Astrocyte (in vitro differentiated cells and primary cell): ENCODE data around the gene TMEM233. TPM values are rescaled to one million over a fixed set of nuclear protein-coding genes. Genes with fewer than 3 reads are reported as not detected.

Experiments used
- DNase-seq: peaks from one replicate; pipeline ENCODE4 v3.0.0-alpha.2; 2010; ENCODE audit warnings: low read depth
- FAIRE-seq: peaks from 2 replicates; lab custom pipeline; 2011; peaks lifted over from hg19 to GRCh38; lab: Jason Lieb, UNC
- H2AFZ ChIP-seq: 2 replicates; pipeline ENCODE4 v1.6.0; 2012; ENCODE audit warnings: low read depth, low read length, inconsistent platforms
- H3K27ac ChIP-seq: 2 replicates; pipeline ENCODE4 v1.5.1; 2011; ENCODE audit warnings: low read depth, low read length, inconsistent platforms
- H3K27me3 ChIP-seq: 2 replicates; pipeline ENCODE4 v1.6.0; 2011; ENCODE audit warnings: low read length, inconsistent platforms; ENCODE audit not compliant: insufficient read depth
- H3K36me3 ChIP-seq: 2 replicates; pipeline ENCODE4 v1.5.1; 2011; ENCODE audit warnings: low read length, inconsistent platforms; ENCODE audit not compliant: insufficient read depth
- H3K4me1 ChIP-seq: 2 replicates; pipeline ENCODE4 v1.5.1; 2011; ENCODE audit warnings: low read length, inconsistent platforms; ENCODE audit not compliant: insufficient read depth
- H3K4me2 ChIP-seq: 2 replicates; pipeline ENCODE4 v1.6.0; 2012; ENCODE audit warnings: low read length, inconsistent platforms
- H3K4me3 ChIP-seq: 2 replicates; pipeline ENCODE4 v1.5.1; 2011; ENCODE audit warnings: low read depth, mild to moderate bottlenecking, low read length, inconsistent platforms; ENCODE audit not compliant: insufficient read depth
- H3K79me2 ChIP-seq: 2 replicates; pipeline ENCODE4 v1.6.0; 2012; ENCODE audit warnings: mild to moderate bottlenecking, low read length, inconsistent platforms; ENCODE audit not compliant: insufficient read depth
- H3K9ac ChIP-seq: 2 replicates; pipeline ENCODE4 v1.6.0; 2012; ENCODE audit warnings: mild to moderate bottlenecking, low read length, inconsistent platforms
- H3K9me3 ChIP-seq: 2 replicates; pipeline ENCODE4 v1.5.1; 2012; ENCODE audit warnings: low read depth, mild to moderate bottlenecking, low read length, inconsistent platforms; ENCODE audit not compliant: insufficient read depth
- H4K20me1 ChIP-seq: 2 replicates; pipeline ENCODE4 v1.6.0; 2012; ENCODE audit warnings: low read length, inconsistent platforms; ENCODE audit not compliant: insufficient read depth
- H3K27ac Mint-ChIP-seq: one replicate; pipeline ENCODE4 v1.8.0; 2021; ENCODE audit warnings: mild to moderate bottlenecking, mixed read lengths; ENCODE audit not compliant: unreplicated experiment
- H3K27me3 Mint-ChIP-seq: one replicate; pipeline ENCODE4 v1.8.0; 2021; ENCODE audit warnings: low read depth, mixed read lengths; ENCODE audit not compliant: unreplicated experiment
- H3K36me3 Mint-ChIP-seq: one replicate; pipeline ENCODE4 v1.8.0; 2021; ENCODE audit warnings: low read depth, mixed read lengths; ENCODE audit not compliant: unreplicated experiment
- H3K4me1 Mint-ChIP-seq: one replicate; pipeline ENCODE4 v1.8.0; 2021; ENCODE audit warnings: low read depth, mixed read lengths; ENCODE audit not compliant: unreplicated experiment
- H3K4me3 Mint-ChIP-seq: one replicate; pipeline ENCODE4 v1.8.0; 2021; ENCODE audit warnings: mild to moderate bottlenecking, moderate library complexity, mixed read lengths; ENCODE audit not compliant: unreplicated experiment
- H3K9me3 Mint-ChIP-seq: one replicate; pipeline ENCODE4 v1.8.0; 2021; ENCODE audit warnings: mild to moderate bottlenecking, mixed read lengths; ENCODE audit not compliant: unreplicated experiment
- EZH2 ChIP-seq: IDR thresholded peaks from 2 replicates; pipeline ENCODE4 v1.6.1; 2012; ENCODE audit warnings: mild to moderate bottlenecking, low read length, inconsistent platforms; ENCODE audit not compliant: insufficient read depth
- total RNA-seq: library from RNA; stranded (reverse); gene quantifications from 2 replicates; pipeline ENCODE4 v1.2.1, GENCODE V29; 2021
- TF ChIP-seq, protein P1 (sequence below): IDR thresholded peaks from 2 replicates; pipeline ENCODE4 v1.5.1; 2011; ENCODE audit warnings: low read depth, mild to moderate bottlenecking, inconsistent platforms, low read length, moderate library complexity; ENCODE audit not compliant: insufficient read depth

The TMEM233 gene
- total RNA-seq, 1 donor from 2014 or later, result not detected

DNA sequence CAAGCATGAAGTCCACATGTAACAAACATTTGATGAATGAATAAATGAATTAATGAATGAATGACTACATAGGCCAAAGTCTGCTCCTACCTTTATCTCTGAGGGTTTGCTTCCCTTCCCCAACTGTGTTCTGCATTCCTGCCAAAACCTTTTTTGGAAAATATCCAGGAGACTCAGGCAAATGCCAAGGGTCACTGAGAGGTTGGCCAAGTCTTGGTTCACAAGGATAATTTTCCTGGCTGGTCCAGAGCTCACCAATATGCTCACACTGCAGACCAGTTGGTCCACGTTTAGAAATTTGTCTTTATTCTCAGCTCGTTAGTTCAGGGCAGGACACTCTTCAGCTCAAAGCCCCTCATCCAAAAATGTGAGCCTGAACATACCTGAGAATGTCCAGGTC lies 10.2 kb downstream of the TMEM233 start:
- H3K36me3 ChIP-seq, result no peaks in the 10 kb centered on the region
- DNase-seq (no peak), FAIRE-seq (no peak)
- H3K9me3 ChIP-seq, result no peaks in the 10 kb centered on the region
- TF ChIP-seq, protein P1, sequence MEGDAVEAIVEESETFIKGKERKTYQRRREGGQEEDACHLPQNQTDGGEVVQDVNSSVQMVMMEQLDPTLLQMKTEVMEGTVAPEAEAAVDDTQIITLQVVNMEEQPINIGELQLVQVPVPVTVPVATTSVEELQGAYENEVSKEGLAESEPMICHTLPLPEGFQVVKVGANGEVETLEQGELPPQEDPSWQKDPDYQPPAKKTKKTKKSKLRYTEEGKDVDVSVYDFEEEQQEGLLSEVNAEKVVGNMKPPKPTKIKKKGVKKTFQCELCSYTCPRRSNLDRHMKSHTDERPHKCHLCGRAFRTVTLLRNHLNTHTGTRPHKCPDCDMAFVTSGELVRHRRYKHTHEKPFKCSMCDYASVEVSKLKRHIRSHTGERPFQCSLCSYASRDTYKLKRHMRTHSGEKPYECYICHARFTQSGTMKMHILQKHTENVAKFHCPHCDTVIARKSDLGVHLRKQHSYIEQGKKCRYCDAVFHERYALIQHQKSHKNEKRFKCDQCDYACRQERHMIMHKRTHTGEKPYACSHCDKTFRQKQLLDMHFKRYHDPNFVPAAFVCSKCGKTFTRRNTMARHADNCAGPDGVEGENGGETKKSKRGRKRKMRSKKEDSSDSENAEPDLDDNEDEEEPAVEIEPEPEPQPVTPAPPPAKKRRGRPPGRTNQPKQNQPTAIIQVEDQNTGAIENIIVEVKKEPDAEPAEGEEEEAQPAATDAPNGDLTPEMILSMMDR, result no peak
- no peak for TF ChIP-seq EZH2
- no peak overlapping the region for H3K27ac ChIP-seq
- H3K4me2 ChIP-seq, result no peak overlapping the region
- H3K27ac Mint-ChIP-seq, result no peak overlapping the region
- peaks cover 48% of the 10 kb centered on the region for H3K27me3 Mint-ChIP-seq
- no peak overlapping the region for H3K9ac ChIP-seq
- no peak overlapping the region for H2AFZ ChIP-seq
- no peak overlapping the region for H3K4me3 Mint-ChIP-seq
- no peaks in the 10 kb centered on the region for H3K4me1 ChIP-seq
- peaks cover 1% of the 10 kb centered on the region for H3K9me3 Mint-ChIP-seq
- H3K27me3 ChIP-seq, result no peaks in the 10 kb centered on the region
- no peaks in the 10 kb centered on the region for H3K36me3 Mint-ChIP-seq
- no peaks in the 10 kb centered on the region for H3K4me1 Mint-ChIP-seq
- H4K20me1 ChIP-seq, result no peaks in the 10 kb centered on the region
- no peak overlapping the region for H3K4me3 ChIP-seq
- H3K79me2 ChIP-seq, result no peaks in the 10 kb centered on the region

DNA sequence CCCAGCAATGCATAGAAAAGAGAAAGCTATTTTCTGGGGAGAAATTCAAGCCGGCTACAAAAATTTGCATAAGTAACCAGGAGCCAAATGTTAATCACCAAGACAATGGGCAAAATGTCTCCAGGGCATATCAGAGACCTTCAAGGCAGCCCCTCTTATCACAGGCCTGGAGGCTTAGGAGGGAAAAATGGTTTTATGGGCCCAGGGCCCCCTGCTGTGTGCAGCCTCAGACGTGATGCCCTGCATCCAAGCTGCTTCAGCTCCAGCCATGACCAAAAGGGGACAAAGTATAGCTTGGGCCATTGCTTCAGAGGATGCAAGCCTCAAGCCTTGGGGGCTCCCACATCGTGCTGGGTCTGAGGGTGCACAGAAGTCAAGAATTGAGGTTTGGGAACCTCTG lies 15.8 kb downstream of the TMEM233 start:
- Histone ChIP-seq H3K27me3 (no peaks in the 10 kb centered on the region), H3K4me2 (no peak overlapping the region), H3K4me1 (no peaks in the 10 kb centered on the region), H3K36me3 (no peaks in the 10 kb centered on the region), H2AFZ (no peak overlapping the region), H3K4me3 (no peak overlapping the region), H3K79me2 (no peaks in the 10 kb centered on the region), H3K9ac (no peak overlapping the region), H4K20me1 (no peaks in the 10 kb centered on the region), H3K27ac (no peak overlapping the region), H3K9me3 (no peaks in the 10 kb centered on the region)
- Mint-ChIP-seq H3K36me3 (no peaks in the 10 kb centered on the region), H3K27ac (no peak overlapping the region), H3K4me1 (no peaks in the 10 kb centered on the region), H3K27me3 (peaks cover 29% of the 10 kb centered on the region), H3K9me3 (peaks cover 9% of the 10 kb centered on the region), H3K4me3 (no peak overlapping the region)
- FAIRE-seq, result no peak
- TF ChIP-seq EZH2, result no peak
- TF ChIP-seq, protein P1, result no peak
- no peak for DNase-seq

DNA sequence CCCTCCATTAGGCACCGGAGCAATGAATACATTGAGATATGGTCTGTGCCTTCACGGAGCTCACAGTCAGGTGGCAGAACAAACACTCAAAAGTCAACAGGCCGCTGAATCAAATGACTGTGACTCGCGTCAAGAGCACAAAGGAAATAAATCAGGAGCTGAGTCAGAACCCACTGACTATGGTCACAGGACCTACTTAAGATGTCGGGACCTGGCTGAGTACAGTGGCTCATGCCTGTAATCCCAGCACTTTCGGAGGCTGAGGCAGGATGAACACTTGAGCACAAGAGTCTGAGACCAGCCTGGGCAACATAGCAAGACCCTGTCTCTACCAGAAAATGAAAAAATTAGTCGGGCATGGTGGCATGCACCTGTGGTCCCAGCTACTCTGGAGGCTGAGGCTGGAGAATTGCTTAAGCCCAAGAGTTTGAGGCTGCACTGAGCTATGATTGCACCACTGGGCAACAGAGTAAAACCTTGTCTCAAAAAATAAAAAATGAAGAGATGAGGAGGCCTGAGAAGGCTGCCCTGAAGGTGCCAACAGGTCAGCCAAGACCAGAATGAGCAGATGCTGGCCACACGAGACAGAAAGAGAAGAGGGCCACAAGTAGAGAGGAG lies 19.9 kb downstream of the TMEM233 start:
- Histone ChIP-seq H3K9ac (no peak overlapping the region), H3K4me2 (no peak overlapping the region), H3K27me3 (no peaks in the 10 kb centered on the region), H3K36me3 (no peaks in the 10 kb centered on the region), H3K4me3 (no peak overlapping the region), H4K20me1 (no peaks in the 10 kb centered on the region), H3K9me3 (no peaks in the 10 kb centered on the region), H3K4me1 (no peaks in the 10 kb centered on the region), H3K27ac (no peak overlapping the region), H2AFZ (no peak overlapping the region), H3K79me2 (no peaks in the 10 kb centered on the region)
- no peak for TF ChIP-seq EZH2
- Mint-ChIP-seq H3K4me3 (no peak overlapping the region), H3K27me3 (peaks cover 10% of the 10 kb centered on the region), H3K27ac (no peak overlapping the region), H3K9me3 (peaks cover 9% of the 10 kb centered on the region), H3K36me3 (no peaks in the 10 kb centered on the region), H3K4me1 (no peaks in the 10 kb centered on the region)
- DNase-seq (peak; percentile 51), FAIRE-seq (no peak)
